SH-SY5Y (cell line): ENCODE results near the gene HRH3.

Experiments
- GATA2 ChIP-seq: IDR thresholded peaks from 2 replicates; pipeline ENCODE4 v1.6.1; 2011; ENCODE audit warnings: mild to moderate bottlenecking, low read depth, low read length
- GATA3 ChIP-seq: IDR thresholded peaks from 2 replicates; pipeline ENCODE4 v1.6.1; 2011; ENCODE audit warnings: low read depth, mild to moderate bottlenecking, low read length, moderate library complexity

Gene HRH3

GRCh38 chr20:62219101-62219991 is 732 bp downstream of the HRH3 start:
- TF ChIP-seq GATA3 (no peak), GATA2 (no peak)

- no peak for TF ChIP-seq GATA3
- TF ChIP-seq GATA2, result no peak
Measured at GRCh38 chr20:62217913-62218773, 1.9 kb downstream of the HRH3 start.

- TF ChIP-seq GATA2, result no peak
- no peak for TF ChIP-seq GATA3
Measured at GRCh38 chr20:62216636-62217566, 3.2 kb downstream of the HRH3 start.

GRCh38 chr20:62215991-62216635 is 4.0 kb downstream of the HRH3 start:
- TF ChIP-seq GATA2, result no peak
- no peak for TF ChIP-seq GATA3

GRCh38 chr20:62215020-62215990 is 4.8 kb downstream of the HRH3 start:
- TF ChIP-seq GATA3, result no peak
- TF ChIP-seq GATA2, result no peak

- TF ChIP-seq GATA2, result no peak
- TF ChIP-seq GATA3, result no peak
Measured at GRCh38 chr20:62214067-62214466, 6.0 kb downstream of the HRH3 start.

GRCh38 chr20:62212299-62212698 is 7.8 kb downstream of the HRH3 start:
- TF ChIP-seq GATA3 (no peak), GATA2 (no peak)

- TF ChIP-seq GATA3, result no peak
Measured at GRCh38 chr20:62211769-62212288, 8.2 kb downstream of the HRH3 start.

- TF ChIP-seq GATA3, result no peak
Measured at GRCh38 chr20:62211216-62211615, 8.9 kb downstream of the HRH3 start.

GRCh38 chr20:62210496-62210855 is 9.6 kb downstream of the HRH3 start:
- TF ChIP-seq GATA3, result no peak
- TF ChIP-seq GATA2, result no peak

- no peak for TF ChIP-seq GATA2
- TF ChIP-seq GATA3, result no peak
Measured at GRCh38 chr20:62209850-62210495, 10.1 kb downstream of the HRH3 start.
